Esophagus mucosa (tissue), 1 donor: Measurements from ENCODE around the gene COX8C. TPM values are rescaled to one million over a fixed set of nuclear protein-coding genes. Genes with fewer than 3 reads are reported as not detected.
"Not testable (repeated sequence)": the region's sequence is repeated elsewhere in the genome, so short reads cannot be mapped to it uniquely, and the experiment has no call there.

ENCODE experiments used
- ATAC-seq: fragments of 200-7000 bp; cut with Tn5 transposase; one replicate; pipeline ENCODE4 v1.9.1; 2020
- total RNA-seq: library from RNA; stranded (reverse); gene quantifications from one replicate; pipeline ENCODE4 v1.2.4, GENCODE V29; 2023
- donor health status: DM: yes; HTN: yes; CAD: no.

Gene COX8C
- total RNA-seq, 1 donor from 2014 or later: not detected

GRCh38 chr14:93322929-93323599 lies 23.9 kb upstream of the COX8C start:
- peak; percentile 28 for ATAC-seq

- no peak for ATAC-seq
These were observed 23.3 kb upstream of the COX8C start for GRCh38 chr14:93323600-93324174.

- no peak for ATAC-seq
These were observed 20.8 kb upstream of the COX8C start for GRCh38 chr14:93326196-93326595.

GRCh38 chr14:93328546-93328945 lies 18.4 kb upstream of the COX8C start:
- ATAC-seq: no peak

GRCh38 chr14:93329965-93330608 lies 16.9 kb upstream of the COX8C start:
- no peak for ATAC-seq

GRCh38 chr14:93330609-93331000 lies 16.4 kb upstream of the COX8C start:
- no peak for ATAC-seq

GRCh38 chr14:93331002-93331727 lies 15.8 kb upstream of the COX8C start:
- ATAC-seq: no peak

GRCh38 chr14:93331728-93332396 lies 15.1 kb upstream of the COX8C start:
- no peak for ATAC-seq

- ATAC-seq: peak; percentile 79
These were observed 14.6 kb upstream of the COX8C start for GRCh38 chr14:93332397-93332852.

GRCh38 chr14:93332853-93333630 lies 13.9 kb upstream of the COX8C start, which contains the start of gene BTBD7:
BTBD7 (minus strand) TSS chr14:93333036; CDS start chr14:93296051, 36,985 bp downstream.
- ATAC-seq: peak; percentile 99

- ATAC-seq: no peak
These were observed 13.3 kb upstream of the COX8C start for GRCh38 chr14:93333631-93334103.

- no peak for ATAC-seq
These were observed 9.7 kb upstream of the COX8C start for GRCh38 chr14:93337143-93337753.

GRCh38 chr14:93337884-93338283 lies 9.1 kb upstream of the COX8C start:
- ATAC-seq: no peak

- ATAC-seq: no peak
These were observed 3.7 kb upstream of the COX8C start for GRCh38 chr14:93343266-93343665.

GRCh38 chr14:93343797-93344196 lies 3.2 kb upstream of the COX8C start:
- ATAC-seq: no peak

- ATAC-seq: no peak
These were observed 868 bp downstream of the COX8C start for GRCh38 chr14:93347850-93348249.

GRCh38 chr14:93348292-93348691 lies 1.3 kb downstream of the COX8C start:
- ATAC-seq: no peak

GRCh38 chr14:93354873-93355272 lies 7.9 kb downstream of the COX8C start:
- ATAC-seq: not testable (repeated sequence)

GRCh38 chr14:93368996-93369712 lies 22.2 kb downstream of the COX8C start:
- peak; percentile 20 for ATAC-seq

- peak; percentile 29 for ATAC-seq
These were observed 22.8 kb downstream of the COX8C start for GRCh38 chr14:93369713-93370266.
